ENCODE results near the gene PJA2. TPM values are rescaled to one million over a fixed set of nuclear protein-coding genes. Genes with fewer than 3 reads are reported as not detected.

Gene PJA2
- polyA plus RNA-seq, 4 donors = 23.0 to 80.5 (median 31.8) TPM

- Histone ChIP-seq H3K4me1 (ENCODE audit: control insufficient read depth in 3 of 3, insufficient read depth in 2 of 3, low read depth in 1 of 3, low read length in 2 of 3) (peaks cover 0 to 3% (median 0%) of the 10 kb centered on the region in 3 donors), H3K4me3 (ENCODE audit: low read depth in 1 of 3, low read length in 3 of 3) (no peak overlapping the region), H3K27ac (ENCODE audit: low read depth in 1 of 3, low read length in 2 of 3) (no peak overlapping the region), H3K27me3 (ENCODE audit: control insufficient read depth in 3 of 3, insufficient read depth in 3 of 3, low read length in 3 of 3) (no peaks in the 10 kb centered on the region), H3K36me3 (ENCODE audit: control insufficient read depth in 3 of 3, insufficient read depth in 2 of 3, low read depth in 1 of 3, low read length in 3 of 3) (peaks cover 0 to 8% (median 0%) of the 10 kb centered on the region in 3 donors), H3K9me3 (ENCODE audit: control insufficient read depth in 2 of 2, insufficient read depth in 1 of 2, low read depth in 1 of 2, low read length in 1 of 2) (peaks cover 0 to 6% of the 10 kb centered on the region in 2 donors)
- DNase-seq (no peak), FAIRE-seq (no peak)
- 34 to 52% (median 38%) methylated on average over 1 of the region's 1 CpG for WGBS, 3 donors
These were observed 3.1 kb downstream of the PJA2 start for GRCh38 chr5:109406719-109407118.

- H3K27me3 ChIP-seq (ENCODE audit: control insufficient read depth in 3 of 3, insufficient read depth in 3 of 3, low read length in 3 of 3) = no peaks in the 10 kb centered on the region
- WGBS, 3 donors = 81 to 91% (median 90%) methylated on average over 6 of the region's 6 CpGs
- DNase-seq = no peak
- peaks cover 0 to 17% (median 0%) of the 10 kb centered on the region in 3 donors for H3K36me3 ChIP-seq (ENCODE audit: control insufficient read depth in 3 of 3, insufficient read depth in 2 of 3, low read depth in 1 of 3, low read length in 3 of 3)
- H3K4me1 ChIP-seq (ENCODE audit: control insufficient read depth in 3 of 3, insufficient read depth in 2 of 3, low read depth in 1 of 3, low read length in 2 of 3) = no peaks in the 10 kb centered on the region
- peaks cover 0 to 9% of the 10 kb centered on the region in 2 donors for H3K9me3 ChIP-seq (ENCODE audit: control insufficient read depth in 2 of 2, insufficient read depth in 1 of 2, low read depth in 1 of 2, low read length in 1 of 2)
- no peak overlapping the region for H3K4me3 ChIP-seq (ENCODE audit: low read depth in 1 of 3, low read length in 3 of 3)
- H3K27ac ChIP-seq (ENCODE audit: low read depth in 1 of 3, low read length in 2 of 3) = no peak overlapping the region
- FAIRE-seq = no peak
These were observed 5.3 kb downstream of the PJA2 start for GRCh38 chr5:109404428-109404960.

GRCh38 chr5:109403469-109403868, 6.3 kb downstream of the PJA2 start:
- H3K27ac ChIP-seq (ENCODE audit: low read depth in 1 of 3, low read length in 2 of 3) = no peak overlapping the region
- peaks cover 0 to 9% of the 10 kb centered on the region in 2 donors for H3K9me3 ChIP-seq (ENCODE audit: control insufficient read depth in 2 of 2, insufficient read depth in 1 of 2, low read depth in 1 of 2, low read length in 1 of 2)
- peaks cover 0 to 17% (median 0%) of the 10 kb centered on the region in 3 donors for H3K36me3 ChIP-seq (ENCODE audit: control insufficient read depth in 3 of 3, insufficient read depth in 2 of 3, low read depth in 1 of 3, low read length in 3 of 3)
- DNase-seq (no peak), FAIRE-seq (no peak)
- no peak overlapping the region for H3K4me3 ChIP-seq (ENCODE audit: low read depth in 1 of 3, low read length in 3 of 3)
- no peaks in the 10 kb centered on the region for H3K4me1 ChIP-seq (ENCODE audit: control insufficient read depth in 3 of 3, insufficient read depth in 2 of 3, low read depth in 1 of 3, low read length in 2 of 3)
- 85 to 95% (median 92%) methylated on average over 5 of the region's 5 CpGs for WGBS, 3 donors
- H3K27me3 ChIP-seq (ENCODE audit: control insufficient read depth in 3 of 3, insufficient read depth in 3 of 3, low read length in 3 of 3) = no peaks in the 10 kb centered on the region

GRCh38 chr5:109399092-109399759, 10.5 kb downstream of the PJA2 start:
- Histone ChIP-seq H3K4me1 (ENCODE audit: control insufficient read depth in 3 of 3, insufficient read depth in 2 of 3, low read depth in 1 of 3, low read length in 2 of 3) (peaks cover 2 to 3% (median 3%) of the 10 kb centered on the region in 3 donors), H3K27me3 (ENCODE audit: control insufficient read depth in 3 of 3, insufficient read depth in 3 of 3, low read length in 3 of 3) (no peaks in the 10 kb centered on the region), H3K4me3 (ENCODE audit: low read depth in 1 of 3, low read length in 3 of 3) (no peak overlapping the region), H3K9me3 (ENCODE audit: control insufficient read depth in 2 of 2, insufficient read depth in 1 of 2, low read depth in 1 of 2, low read length in 1 of 2) (peaks cover 0 to 9% of the 10 kb centered on the region in 2 donors), H3K27ac (ENCODE audit: low read depth in 1 of 3, low read length in 2 of 3) (no peak overlapping the region), H3K36me3 (ENCODE audit: control insufficient read depth in 3 of 3, insufficient read depth in 2 of 3, low read depth in 1 of 3, low read length in 3 of 3) (peaks cover 0 to 19% (median 0%) of the 10 kb centered on the region in 3 donors)
- FAIRE-seq = no peak
- WGBS, 3 donors = 64 to 85% (median 83%) methylated on average over 6 of the region's 6 CpGs
- DNase-seq = no peak

GRCh38 chr5:109396965-109397364, 12.8 kb downstream of the PJA2 start:
- H3K9me3 ChIP-seq (ENCODE audit: control insufficient read depth in 2 of 2, insufficient read depth in 1 of 2, low read depth in 1 of 2, low read length in 1 of 2) = peaks cover 0 to 7% of the 10 kb centered on the region in 2 donors
- DNase-seq (no peak), FAIRE-seq (no peak)
- no peaks in the 10 kb centered on the region for H3K27me3 ChIP-seq (ENCODE audit: control insufficient read depth in 3 of 3, insufficient read depth in 3 of 3, low read length in 3 of 3)
- H3K4me1 ChIP-seq (ENCODE audit: control insufficient read depth in 3 of 3, insufficient read depth in 2 of 3, low read depth in 1 of 3, low read length in 2 of 3) = peaks cover 2 to 3% (median 3%) of the 10 kb centered on the region in 3 donors
- H3K36me3 ChIP-seq (ENCODE audit: control insufficient read depth in 3 of 3, insufficient read depth in 2 of 3, low read depth in 1 of 3, low read length in 3 of 3) = peaks cover 0 to 16% (median 0%) of the 10 kb centered on the region in 3 donors
- no peak overlapping the region for H3K4me3 ChIP-seq (ENCODE audit: low read depth in 1 of 3, low read length in 3 of 3)
- H3K27ac ChIP-seq (ENCODE audit: low read depth in 1 of 3, low read length in 2 of 3) = no peak overlapping the region
- WGBS, 3 donors = 52 to 97% (median 70%) methylated on average over 2 of the region's 2 CpGs

GRCh38 chr5:109394806-109395205, 15.0 kb downstream of the PJA2 start:
- FAIRE-seq = no peak
- Histone ChIP-seq H3K27me3 (ENCODE audit: control insufficient read depth in 3 of 3, insufficient read depth in 3 of 3, low read length in 3 of 3) (no peaks in the 10 kb centered on the region), H3K4me3 (ENCODE audit: low read depth in 1 of 3, low read length in 3 of 3) (no peak overlapping the region), H3K4me1 (ENCODE audit: control insufficient read depth in 3 of 3, insufficient read depth in 2 of 3, low read depth in 1 of 3, low read length in 2 of 3) (peaks cover 2 to 3% (median 3%) of the 10 kb centered on the region in 3 donors), H3K27ac (ENCODE audit: low read depth in 1 of 3, low read length in 2 of 3) (no peak overlapping the region), H3K9me3 (ENCODE audit: control insufficient read depth in 2 of 2, insufficient read depth in 1 of 2, low read depth in 1 of 2, low read length in 1 of 2) (peaks cover 0 to 4% of the 10 kb centered on the region in 2 donors), H3K36me3 (ENCODE audit: control insufficient read depth in 3 of 3, insufficient read depth in 2 of 3, low read depth in 1 of 3, low read length in 3 of 3) (peaks cover 0 to 7% (median 0%) of the 10 kb centered on the region in 3 donors)
- DNase-seq = no peak
- 45 to 58% (median 47%) methylated on average over 3 of the region's 3 CpGs for WGBS, 3 donors

GRCh38 chr5:109390188-109390587, 19.6 kb downstream of the PJA2 start:
- H3K36me3 ChIP-seq (ENCODE audit: control insufficient read depth in 3 of 3, insufficient read depth in 2 of 3, low read depth in 1 of 3, low read length in 3 of 3) = peaks cover 0 to 2% (median 0%) of the 10 kb centered on the region in 3 donors
- FAIRE-seq (no peak), DNase-seq (no peak)
- peaks cover under 1 to 10% (median 2%) of the 10 kb centered on the region in 3 donors for H3K4me1 ChIP-seq (ENCODE audit: control insufficient read depth in 3 of 3, insufficient read depth in 2 of 3, low read depth in 1 of 3, low read length in 2 of 3)
- no peak overlapping the region for H3K27ac ChIP-seq (ENCODE audit: low read depth in 1 of 3, low read length in 2 of 3)
- no peak overlapping the region for H3K4me3 ChIP-seq (ENCODE audit: low read depth in 1 of 3, low read length in 3 of 3)
- H3K9me3 ChIP-seq (ENCODE audit: control insufficient read depth in 2 of 2, insufficient read depth in 1 of 2, low read depth in 1 of 2, low read length in 1 of 2) = no peaks in the 10 kb centered on the region
- no peaks in the 10 kb centered on the region for H3K27me3 ChIP-seq (ENCODE audit: control insufficient read depth in 3 of 3, insufficient read depth in 3 of 3, low read length in 3 of 3)

GRCh38 chr5:109388407-109388806, 21.4 kb downstream of the PJA2 start:
- Histone ChIP-seq H3K4me1 (ENCODE audit: control insufficient read depth in 3 of 3, insufficient read depth in 2 of 3, low read depth in 1 of 3, low read length in 2 of 3) (peaks cover 0 to 6% (median 0%) of the 10 kb centered on the region in 3 donors), H3K36me3 (ENCODE audit: control insufficient read depth in 3 of 3, insufficient read depth in 2 of 3, low read depth in 1 of 3, low read length in 3 of 3) (peaks cover 0 to 4% (median 2%) of the 10 kb centered on the region in 3 donors), H3K9me3 (ENCODE audit: control insufficient read depth in 2 of 2, insufficient read depth in 1 of 2, low read depth in 1 of 2, low read length in 1 of 2) (no peaks in the 10 kb centered on the region), H3K27me3 (ENCODE audit: control insufficient read depth in 3 of 3, insufficient read depth in 3 of 3, low read length in 3 of 3) (no peaks in the 10 kb centered on the region), H3K4me3 (ENCODE audit: low read depth in 1 of 3, low read length in 3 of 3) (no peak overlapping the region), H3K27ac (ENCODE audit: low read depth in 1 of 3, low read length in 2 of 3) (no peak overlapping the region)
- 81 to 94% (median 81%) methylated on average over 2 of the region's 2 CpGs for WGBS, 3 donors
- no peak for FAIRE-seq
- no peak for DNase-seq

Measured in small intestine (tissue), 7 donors.